Spinal cord (tissue), 10 donors: ENCODE measurements around the gene ADGRG7. TPM values are rescaled to one million over a fixed set of nuclear protein-coding genes. Genes with fewer than 3 reads are reported as not detected.
"Not testable (repeated sequence)": the region's sequence is repeated elsewhere in the genome, so short reads cannot be mapped to it uniquely, and the experiment has no call there.

Source experiments
- DNase-seq, 6 donors: peaks; one replicate each; pipeline versions ENCODE4 v3.0.0 to v3.0.0-alpha.2; 2013 to 2015; ENCODE audit warnings: low spot score in 6 of 6, low read depth in 4 of 6
- H3K27ac ChIP-seq: one replicate; pipeline ENCODE4 v1.5.1; 2013; ENCODE audit warnings: low read depth, low read length, control low read depth
- H3K27me3 ChIP-seq: one replicate; pipeline ENCODE4 v1.6.1; 2013; ENCODE audit warnings: low read length; ENCODE audit not compliant: control insufficient read depth, insufficient read depth
- H3K36me3 ChIP-seq: one replicate; pipeline ENCODE4 v1.6.1; 2013; ENCODE audit warnings: low read length; ENCODE audit not compliant: control insufficient read depth, insufficient read depth
- H3K4me1 ChIP-seq: one replicate; pipeline ENCODE4 v1.6.1; 2013; ENCODE audit warnings: low read length; ENCODE audit not compliant: control insufficient read depth, insufficient read depth
- H3K4me3 ChIP-seq: one replicate; pipeline ENCODE4 v1.5.1; 2013; ENCODE audit warnings: low read depth, low read length, control low read depth
- H3K9me3 ChIP-seq: one replicate; pipeline ENCODE4 v1.6.1; 2013; ENCODE audit warnings: low read length; ENCODE audit not compliant: control insufficient read depth, insufficient read depth
- WGBS: methylation state at CpG from one replicate; pipeline ENCODE4 v1.1.5; 2013; ENCODE audit warnings: missing lambda C conversion rate; ENCODE audit not compliant: insufficient coverage; 5-methylcytosine and 5-hydroxymethylcytosine counted together
- polyA plus RNA-seq, 2 donors: library from polyadenylated mRNA; unstranded; fragments of 120-200 nt; gene quantifications; one replicate each; pipeline ENCODE4 v1.2.1, GENCODE V29; 2013; ENCODE audit not compliant: insufficient read length in 2 of 2
- total RNA-seq, 2 donors: library from RNA; depleted of rRNA in 1 of 2; stranded (reverse); fragments of 120-200 nt in 1 of 2; fragments of >200 nt in 1 of 2; gene quantifications; one replicate each; pipeline versions ENCODE4 v1.2.3 to v1.2.4, GENCODE V29; 2013 to 2014
- donor health status: healthy.

Gene ADGRG7
- total and polyA plus RNA-seq, 4 donors, result not detected

- Histone ChIP-seq H3K27ac (no peak overlapping the region), H3K4me3 (no peak overlapping the region), H3K36me3 (no peaks in the 10 kb centered on the region), H3K4me1 (no peaks in the 10 kb centered on the region), H3K9me3 (no peaks in the 10 kb centered on the region), H3K27me3 (no peaks in the 10 kb centered on the region)
- WGBS, result no CpG with 5 or more reads among the region's 2 CpGs
- DNase-seq, result no peak
These were observed 52.9 kb downstream of the ADGRG7 start for GRCh38 chr3:100662113-100662823.

- Histone ChIP-seq H3K4me1 (no peaks in the 10 kb centered on the region), H3K27me3 (no peaks in the 10 kb centered on the region), H3K9me3 (no peaks in the 10 kb centered on the region), H3K36me3 (no peaks in the 10 kb centered on the region), H3K4me3 (no peak overlapping the region), H3K27ac (no peak overlapping the region)
- WGBS, result no CpG with 5 or more reads among the region's 7 CpGs
- DNase-seq, result no peak
These were observed 55.8 kb downstream of the ADGRG7 start for GRCh38 chr3:100665230-100665629.

DNA sequence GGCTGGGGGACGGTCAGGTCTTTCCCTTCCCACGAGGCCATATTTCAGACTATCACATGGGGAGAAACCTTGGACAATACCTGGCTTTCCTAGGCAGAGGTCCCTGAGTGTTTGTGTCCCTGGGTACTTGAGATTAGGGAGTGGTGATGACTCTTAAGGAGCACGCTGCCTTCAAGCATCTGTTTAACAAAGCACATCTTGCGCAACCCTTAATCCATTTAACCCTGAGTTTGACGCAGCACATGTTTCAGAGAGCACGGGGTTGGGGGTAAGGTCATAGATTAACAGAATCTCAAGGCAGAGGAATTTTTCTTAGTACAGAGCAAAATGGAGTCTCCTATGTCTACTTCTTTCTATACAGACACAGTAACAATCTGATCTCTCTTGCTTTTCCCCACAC, 57.3 kb downstream of the ADGRG7 start:
- H3K4me3 ChIP-seq, H3K4me1 ChIP-seq, H3K36me3 ChIP-seq, H3K9me3 ChIP-seq, H3K27ac ChIP-seq, DNase-seq, H3K27me3 ChIP-seq: not testable (repeated sequence)
- no CpG with 5 or more reads among the region's 6 CpGs for WGBS

DNA sequence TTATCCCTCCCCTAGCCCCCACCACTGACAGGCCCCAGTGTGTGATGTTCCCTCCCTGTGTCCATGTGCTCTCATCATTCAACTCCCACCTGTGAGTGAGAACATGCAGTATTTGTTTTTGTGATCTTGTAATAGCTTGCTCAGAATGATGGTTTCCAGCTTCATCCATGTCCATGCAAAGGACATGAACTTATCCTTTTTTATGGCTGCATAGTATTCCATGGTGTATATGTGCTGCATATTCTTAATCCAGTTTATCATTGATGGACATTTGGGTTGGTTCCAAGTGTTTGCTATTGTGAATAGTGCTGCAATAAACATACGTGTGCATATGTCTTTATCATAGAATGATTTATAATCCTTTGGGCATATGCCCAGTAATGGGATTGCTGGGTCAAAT, 57.9 kb downstream of the ADGRG7 start:
- not testable (repeated sequence) for H3K4me1 ChIP-seq, H3K9me3 ChIP-seq, H3K4me3 ChIP-seq, H3K36me3 ChIP-seq, DNase-seq, H3K27ac ChIP-seq, H3K27me3 ChIP-seq
- no CpG with 5 or more reads among the region's 1 CpG for WGBS

- not testable (repeated sequence) for H3K4me3 ChIP-seq, H3K27ac ChIP-seq, H3K4me1 ChIP-seq, H3K36me3 ChIP-seq, DNase-seq, H3K9me3 ChIP-seq, H3K27me3 ChIP-seq
- no CpG with 5 or more reads among the region's 2 CpGs for WGBS
These were observed 61.6 kb downstream of the ADGRG7 start for GRCh38 chr3:100670995-100671394.

DNA sequence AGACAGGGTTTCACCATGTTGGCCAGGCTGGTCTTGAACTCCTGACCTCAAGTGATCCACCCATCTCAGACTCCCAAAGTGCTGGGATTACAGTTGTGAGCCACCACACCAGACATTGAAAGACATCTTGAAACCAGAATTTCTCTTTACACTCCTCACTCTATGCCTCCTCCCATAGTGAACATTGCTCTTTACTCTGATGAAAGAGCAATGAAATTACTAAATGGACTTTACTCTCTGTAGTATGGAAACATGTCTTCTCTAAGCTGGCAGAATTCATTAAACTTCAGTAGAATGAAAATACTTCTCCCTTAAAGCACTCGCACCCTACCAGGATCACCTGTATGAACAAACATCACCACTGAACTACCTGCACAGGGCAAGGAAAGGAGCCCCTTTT, 72.1 kb downstream of the ADGRG7 start:
- 100% methylated on average over 1 of the region's 1 CpG for WGBS
- no peak overlapping the region for H3K27ac ChIP-seq
- no peaks in the 10 kb centered on the region for H3K4me1 ChIP-seq
- no peak for DNase-seq
- H3K27me3 ChIP-seq, result no peaks in the 10 kb centered on the region
- H3K36me3 ChIP-seq, result no peaks in the 10 kb centered on the region
- H3K4me3 ChIP-seq, result no peak overlapping the region
- H3K9me3 ChIP-seq, result no peaks in the 10 kb centered on the region

GRCh38 chr3:100682056-100682853, 72.9 kb downstream of the ADGRG7 start:
- DNase-seq, result no peak
- Histone ChIP-seq H3K4me1 (no peaks in the 10 kb centered on the region), H3K36me3 (no peaks in the 10 kb centered on the region), H3K4me3 (no peak overlapping the region), H3K9me3 (no peaks in the 10 kb centered on the region), H3K27me3 (no peaks in the 10 kb centered on the region), H3K27ac (no peak overlapping the region)
- 78% methylated on average over 41 of the region's 41 CpGs for WGBS

GRCh38 chr3:100682854-100683760, 73.7 kb downstream of the ADGRG7 start:
- no peaks in the 10 kb centered on the region for H3K9me3 ChIP-seq
- no peaks in the 10 kb centered on the region for H3K36me3 ChIP-seq
- H3K27me3 ChIP-seq, result no peaks in the 10 kb centered on the region
- H3K4me3 ChIP-seq, result no peak overlapping the region
- WGBS, result 76% methylated on average over 13 of the region's 18 CpGs
- no peaks in the 10 kb centered on the region for H3K4me1 ChIP-seq
- no peak overlapping the region for H3K27ac ChIP-seq
- DNase-seq, result no peak

DNA sequence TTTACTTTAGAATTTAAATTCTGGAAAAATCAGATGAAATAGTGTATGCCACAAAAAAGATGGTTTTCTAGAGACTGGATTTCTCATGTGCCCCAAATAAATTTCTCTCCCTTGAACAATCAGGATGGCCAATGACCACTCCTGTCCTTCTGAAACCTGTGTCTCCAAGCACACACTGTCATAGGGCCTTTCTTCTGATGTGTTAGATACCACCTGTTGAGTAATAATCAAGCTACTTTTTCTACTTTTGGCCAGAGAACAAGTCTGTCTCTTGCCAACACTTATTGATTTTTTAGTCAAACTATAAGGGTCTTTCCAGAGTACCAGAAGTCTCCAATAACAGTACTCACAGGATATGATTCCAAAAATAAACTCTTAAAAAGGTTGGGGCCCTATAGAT, 83.8 kb downstream of the ADGRG7 start:
- Histone ChIP-seq H3K4me1 (no peaks in the 10 kb centered on the region), H3K4me3 (no peak overlapping the region), H3K36me3 (no peaks in the 10 kb centered on the region), H3K27ac (no peak overlapping the region), H3K9me3 (no peaks in the 10 kb centered on the region), H3K27me3 (no peaks in the 10 kb centered on the region)
- DNase-seq, result no peak
